PC-9 (cell line): ENCODE results near the gene UBE2U.

Source experiments
- CTCF ChIP-seq: fragments of 200-600 bp; sonication (generic); conservative IDR thresholded peaks from 2 replicates; pipeline ENCODE4 v1.6.1; 2017; ENCODE audit warnings: mixed run types, antibody characterized with exemption, mild to moderate bottlenecking, moderate library complexity
- EZH2 ChIP-seq: fragments of 200-600 bp; sonication (generic); IDR thresholded peaks from 2 replicates; pipeline ENCODE4 v1.8.0; 2017; ENCODE audit warnings: antibody characterized with exemption, low read depth

- TF ChIP-seq EZH2: no peak
- TF ChIP-seq CTCF: no peak
Observed at GRCh38 chr1:64162151-64162550, 41.3 kb upstream of the UBE2U start.
